Testis (tissue), 3 donors: ENCODE results near the gene NUCKS1. TPM values are rescaled to one million over a fixed set of nuclear protein-coding genes. Genes with fewer than 3 reads are reported as not detected.

ENCODE experiments used
- DNase-seq: peaks from one replicate; pipeline ENCODE4 v3.0.0-alpha.2; 2019
- H3K27ac ChIP-seq, 2 donors: fragments of 200-600 bp; sonication (generic); one replicate each; pipeline ENCODE4 v1.5.1; 2019
- H3K27me3 ChIP-seq: fragments of 200-600 bp; sonication (generic); one replicate; pipeline ENCODE4 v1.5.1; 2019
- H3K36me3 ChIP-seq: fragments of 200-600 bp; sonication (generic); one replicate; pipeline ENCODE4 v1.5.1; 2017; ENCODE audit warnings: low read depth; ENCODE audit errors: missing control alignments
- H3K4me1 ChIP-seq: fragments of 200-600 bp; sonication (generic); one replicate; pipeline ENCODE4 v1.5.1; 2019
- H3K4me3 ChIP-seq, 2 donors: fragments of 200-600 bp; sonication (generic); one replicate each; pipeline ENCODE4 v1.5.1; 2017 to 2019
- H3K9me3 ChIP-seq: fragments of 200-600 bp; sonication (generic); one replicate; pipeline ENCODE4 v1.5.1; 2017
- POLR2A ChIP-seq: fragments of 450-650 bp; IDR thresholded peaks from one replicate; pipeline ENCODE4 v1.6.1; 2017; ENCODE audit warnings: antibody characterized with exemption, mild to moderate bottlenecking, moderate library complexity
- WGBS, 2 donors: methylation state at CpG; one replicate each; pipeline ENCODE4 v1.1.5; 2018; 5-methylcytosine and 5-hydroxymethylcytosine counted together
- intact Hi-C: fragments of 100-400 bp; cut with DNase I; formaldehyde crosslinking; loops from one replicate; pipeline ENCODE4 v1.15.1; 2023; ENCODE audit warnings: low total_unique reads
- polyA plus RNA-seq: library from polyadenylated mRNA; stranded (reverse); fragments of 350-450 nt; fragmentation: Illumina TruSeq; extraction: RNeasy Lipid Tissue Mini Kit (QIAGEN cat#74804); gene quantifications from one replicate; pipeline ENCODE4 v1.2.3, GENCODE V29; 2014; ENCODE audit warnings: low read depth, low replicate concordance; ENCODE audit not compliant: insufficient read depth
- total RNA-seq, 2 donors: library from RNA; depleted of rRNA; stranded (reverse); fragments of >200 nt; gene quantifications; one replicate each; pipeline ENCODE4 v1.2.3, GENCODE V29; 2016
- TF ChIP-seq, protein P1 (sequence below), 3 experiments: fragments of 450-650 bp in 2 of 3; fragments of 200-600 bp in 1 of 3; sonication (generic) in 1 of 3; IDR thresholded peaks; one replicate each; pipeline ENCODE4 v1.5.1; 2016 to 2019; ENCODE audit warnings: antibody characterized with exemption in 3 of 3, mild to moderate bottlenecking in 2 of 3, moderate library complexity in 1 of 3

Gene NUCKS1
- total and polyA plus RNA-seq, 3 donors from 2014 or later, result 57.7 to 98.6 (median 66.3) TPM

DNA sequence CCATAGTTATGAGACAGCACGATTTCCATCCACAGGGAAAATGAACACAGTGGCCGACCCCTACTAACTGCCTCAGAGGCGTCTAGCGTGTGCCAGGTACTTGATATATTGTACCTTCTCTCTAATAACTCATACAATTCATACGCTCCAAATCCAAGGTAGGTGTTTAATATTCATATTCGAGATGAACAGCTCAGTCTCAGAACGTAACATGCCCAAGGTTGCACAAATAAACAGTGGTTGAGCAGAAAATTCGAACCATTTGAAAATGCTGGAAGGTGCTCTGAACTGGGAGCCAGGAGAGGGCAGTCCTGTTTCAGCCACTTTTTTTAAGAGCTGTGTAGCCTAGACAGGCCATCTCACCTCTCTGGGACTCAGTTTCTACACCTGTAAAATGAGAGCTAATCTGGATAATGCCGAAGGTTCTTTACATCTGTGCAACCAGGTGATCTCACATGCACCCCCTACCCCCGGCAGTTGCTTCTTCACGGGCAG is 77.5 kb downstream of the NUCKS1 start:
- no peak for DNase-seq
- no peaks in the 10 kb centered on the region for H3K36me3 ChIP-seq
- no peaks in the 10 kb centered on the region for H3K27me3 ChIP-seq
- TF ChIP-seq, protein P1, sequence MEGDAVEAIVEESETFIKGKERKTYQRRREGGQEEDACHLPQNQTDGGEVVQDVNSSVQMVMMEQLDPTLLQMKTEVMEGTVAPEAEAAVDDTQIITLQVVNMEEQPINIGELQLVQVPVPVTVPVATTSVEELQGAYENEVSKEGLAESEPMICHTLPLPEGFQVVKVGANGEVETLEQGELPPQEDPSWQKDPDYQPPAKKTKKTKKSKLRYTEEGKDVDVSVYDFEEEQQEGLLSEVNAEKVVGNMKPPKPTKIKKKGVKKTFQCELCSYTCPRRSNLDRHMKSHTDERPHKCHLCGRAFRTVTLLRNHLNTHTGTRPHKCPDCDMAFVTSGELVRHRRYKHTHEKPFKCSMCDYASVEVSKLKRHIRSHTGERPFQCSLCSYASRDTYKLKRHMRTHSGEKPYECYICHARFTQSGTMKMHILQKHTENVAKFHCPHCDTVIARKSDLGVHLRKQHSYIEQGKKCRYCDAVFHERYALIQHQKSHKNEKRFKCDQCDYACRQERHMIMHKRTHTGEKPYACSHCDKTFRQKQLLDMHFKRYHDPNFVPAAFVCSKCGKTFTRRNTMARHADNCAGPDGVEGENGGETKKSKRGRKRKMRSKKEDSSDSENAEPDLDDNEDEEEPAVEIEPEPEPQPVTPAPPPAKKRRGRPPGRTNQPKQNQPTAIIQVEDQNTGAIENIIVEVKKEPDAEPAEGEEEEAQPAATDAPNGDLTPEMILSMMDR (IDR thresholded peaks at IDR 0.05), result no peak
- no peak for TF ChIP-seq POLR2A
- H3K9me3 ChIP-seq, result no peaks in the 10 kb centered on the region
- no peak overlapping the region for H3K4me3 ChIP-seq
- H3K4me1 ChIP-seq, result peaks cover 24% of the 10 kb centered on the region
- H3K27ac ChIP-seq, result no peak overlapping the region
- 72 to 86% methylated on average over 11 of the region's 11 CpGs for WGBS, 2 donors
- intact Hi-C loops, result no loop called here

DNA sequence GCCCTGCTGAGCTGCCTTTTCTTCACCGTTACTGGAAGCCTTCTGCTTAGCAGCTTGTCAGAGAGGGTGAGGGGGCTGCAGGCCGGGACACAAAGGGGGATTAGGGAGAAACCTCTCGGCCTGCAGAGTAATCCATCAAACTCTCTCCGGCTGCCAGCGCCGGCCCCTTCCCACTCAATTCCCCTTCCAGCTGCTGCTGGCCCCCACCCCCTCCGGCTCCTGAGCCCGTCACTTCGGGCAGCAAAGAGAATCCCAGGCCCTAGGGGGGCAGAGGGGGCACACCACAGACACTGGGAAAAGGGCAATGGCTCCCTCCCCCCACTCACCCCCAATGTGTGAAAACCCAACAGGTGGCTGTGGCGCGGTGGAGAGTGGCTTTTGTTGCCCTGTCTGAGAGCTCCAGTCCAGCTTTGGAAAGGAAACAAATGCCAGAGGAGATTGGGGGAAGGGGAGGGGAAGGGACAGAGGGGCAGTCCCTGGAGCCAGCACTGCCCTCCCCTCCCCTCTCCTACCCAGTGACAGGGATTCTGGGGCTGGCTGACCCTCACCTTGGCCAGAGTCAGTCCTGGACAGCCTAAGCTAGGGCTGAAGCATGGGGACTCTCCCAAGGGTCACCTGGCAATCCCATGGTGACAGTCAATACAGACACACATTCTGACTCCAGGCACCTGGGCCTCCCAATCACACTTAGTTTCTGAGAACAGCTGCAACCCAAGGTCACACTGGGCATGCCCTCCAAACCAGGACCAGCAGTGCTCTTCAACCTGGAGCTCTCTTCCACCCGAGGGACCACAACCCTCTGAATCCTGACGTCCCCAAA is 79.2 kb downstream of the NUCKS1 start:
- no peak for DNase-seq
- Histone ChIP-seq H3K4me1 (peaks cover 20% of the 10 kb centered on the region), H3K9me3 (no peaks in the 10 kb centered on the region), H3K27me3 (no peaks in the 10 kb centered on the region), H3K36me3 (no peaks in the 10 kb centered on the region), H3K4me3 (no peak overlapping the region), H3K27ac (no peak overlapping the region)
- intact Hi-C loops, result no loop called here
- TF ChIP-seq, protein P1 (IDR thresholded peaks at IDR 0.05), result no peak
- no peak for TF ChIP-seq POLR2A
- WGBS, 2 donors, result 84 to 86% methylated on average over 10 to 13 of the region's 13 CpGs

DNA sequence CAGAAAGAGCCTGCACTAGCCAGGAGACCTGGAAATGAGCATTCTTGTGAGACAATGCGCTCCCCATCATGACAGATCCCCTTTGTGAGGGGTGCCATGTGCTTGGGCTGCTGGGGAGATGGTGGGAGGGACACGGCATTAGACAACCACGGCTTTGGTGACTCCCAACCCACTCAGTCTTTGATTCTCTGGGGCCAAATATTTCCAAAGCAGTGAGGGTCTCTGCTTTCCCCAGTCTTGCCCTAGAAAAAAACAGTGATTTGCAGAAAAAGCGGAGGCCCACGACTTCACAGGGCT is 79.9 kb downstream of the NUCKS1 start:
- H3K27me3 ChIP-seq, result no peaks in the 10 kb centered on the region
- H3K9me3 ChIP-seq, result no peaks in the 10 kb centered on the region
- no peak for DNase-seq
- H3K4me1 ChIP-seq, result peaks cover 20% of the 10 kb centered on the region
- no peaks in the 10 kb centered on the region for H3K36me3 ChIP-seq
- WGBS, 2 donors, result 66 to 85% methylated on average over 3 to 5 of the region's 5 CpGs
- no peak overlapping the region for H3K4me3 ChIP-seq
- intact Hi-C loops, result no loop called here
- no peak for TF ChIP-seq POLR2A
- TF ChIP-seq, protein P1 (IDR thresholded peaks at IDR 0.05), result no peak
- no peak overlapping the region for H3K27ac ChIP-seq

DNA sequence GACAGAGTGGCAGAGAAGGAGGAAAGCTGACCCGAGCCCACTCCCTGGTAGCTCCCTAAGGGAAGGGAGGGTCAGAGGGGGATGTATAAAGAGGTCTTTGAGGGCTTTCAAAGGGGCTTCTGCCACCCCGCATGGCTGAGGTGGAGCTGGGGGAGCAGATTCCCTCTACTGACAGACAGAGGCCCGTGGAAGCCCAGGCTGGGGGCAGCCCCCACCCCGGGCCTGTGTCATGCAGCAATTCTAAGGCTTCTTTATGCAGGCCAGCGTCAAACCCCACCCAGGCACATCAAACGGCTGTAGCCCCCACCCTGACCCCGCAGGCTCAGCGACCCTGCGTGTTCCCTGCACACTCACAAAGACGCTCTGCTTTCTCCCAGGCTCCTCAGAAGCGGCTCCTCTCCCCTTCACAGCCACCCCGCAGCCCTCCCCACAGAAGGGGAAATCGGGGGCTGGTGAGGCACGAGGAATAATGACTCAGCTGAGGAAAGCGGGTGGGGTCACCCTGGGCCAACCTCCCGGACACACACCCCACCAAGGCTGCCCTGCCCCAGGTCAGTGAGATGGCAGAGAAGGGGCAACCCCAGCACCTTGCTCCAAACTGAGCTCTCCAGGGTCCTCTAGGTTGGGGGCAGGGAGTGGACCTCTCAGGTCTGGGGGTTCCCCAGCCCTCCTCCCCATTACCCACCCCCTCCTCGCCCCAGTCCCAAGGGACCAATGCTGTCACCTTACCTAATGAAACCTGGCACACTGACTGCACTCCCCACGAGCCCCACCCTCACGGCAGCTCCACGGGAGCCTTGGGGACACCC is 80.4 kb downstream of the NUCKS1 start:
- no peak for DNase-seq
- TF ChIP-seq POLR2A, result no peak
- TF ChIP-seq, protein P1 (IDR thresholded peaks at IDR 0.05), result no peak
- Histone ChIP-seq H3K36me3 (no peaks in the 10 kb centered on the region), H3K4me1 (peaks cover 20% of the 10 kb centered on the region), H3K4me3 (no peak overlapping the region), H3K9me3 (no peaks in the 10 kb centered on the region), H3K27ac (no peak overlapping the region), H3K27me3 (no peaks in the 10 kb centered on the region)
- WGBS, 2 donors, result 73 to 75% methylated on average over 16 to 20 of the region's 20 CpGs
- intact Hi-C loops, result no loop called here
